ENCODE measurements around the gene ARHGEF9. TPM values are rescaled to one million over a fixed set of nuclear protein-coding genes. Genes with fewer than 3 reads are reported as not detected.

Gene ARHGEF9
- total RNA-seq, 1 experiment from 2014 or later = 8.3 TPM

GRCh38 chrX:63746715-63747114, 38.3 kb downstream of the ARHGEF9 start:
- TF ChIP-seq EZH2phosphoT487 (IDR thresholded peaks at IDR 0.05; ENCODE audit: borderline replicate concordance, low read length) = no peak
- Histone ChIP-seq H3K9me2 (replicated peaks; ENCODE audit: low read length) (no peaks in the 10 kb centered on the region), H3K9me3 (ENCODE audit: low read length) (no peaks in the 10 kb centered on the region), H3K9ac (ENCODE audit: low read length) (no peak overlapping the region), H3K36me3 (ENCODE audit: low read depth, low read length) (no peaks in the 10 kb centered on the region), H3K27ac (ENCODE audit: low read length) (no peak overlapping the region), H3K27me3 (ENCODE audit: low read length) (no peaks in the 10 kb centered on the region), H3K4me1 (ENCODE audit: insufficient read depth, low read length) (no peaks in the 10 kb centered on the region), H3F3A (ENCODE audit: low read length, unreplicated experiment) (no peaks in the 10 kb centered on the region), H3K79me2 (ENCODE audit: low read length) (0 out of 2 replicates have a peak, but pooled peaks cover 4% of the 10 kb centered on the region), H4K20me1 (ENCODE audit: low read length) (no peaks in the 10 kb centered on the region), H3K4me2 (ENCODE audit: low read length) (no peak overlapping the region), H3K4me3 (ENCODE audit: low read length) (no peak overlapping the region), H2AFZ (ENCODE audit: low read length) (no peak overlapping the region)
- ChIA-PET CTCF (no interaction called here), POLR2A (ENCODE audit: unreplicated experiment) (no interaction called here)
- no peak for DNase-seq
- ATAC-seq = no peak
- no TSS peak for BruUV-seq (replicated peaks)
- intact Hi-C loops (cut with micrococcal nuclease) = no loop called here

GRCh38 chrX:63746278-63746677, 38.7 kb downstream of the ARHGEF9 start:
- H3K27me3 ChIP-seq (ENCODE audit: low read length) = no peaks in the 10 kb centered on the region
- no peak overlapping the region for H3K9ac ChIP-seq (ENCODE audit: low read length)
- H3K36me3 ChIP-seq (ENCODE audit: low read depth, low read length) = no peaks in the 10 kb centered on the region
- ATAC-seq = no peak
- no peak overlapping the region for H3K27ac ChIP-seq (ENCODE audit: low read length)
- ChIA-PET POLR2A (ENCODE audit: unreplicated experiment) (no interaction called here), CTCF (no interaction called here)
- H3K4me1 ChIP-seq (ENCODE audit: insufficient read depth, low read length) = no peaks in the 10 kb centered on the region
- BruUV-seq (replicated peaks) = no TSS peak
- no peaks in the 10 kb centered on the region for H3F3A ChIP-seq (ENCODE audit: low read length, unreplicated experiment)
- no peak overlapping the region for H2AFZ ChIP-seq (ENCODE audit: low read length)
- intact Hi-C loops (cut with micrococcal nuclease) = no loop called here
- H3K4me2 ChIP-seq (ENCODE audit: low read length) = no peak overlapping the region
- no peak for DNase-seq
- no peaks in the 10 kb centered on the region for H4K20me1 ChIP-seq (ENCODE audit: low read length)
- no peaks in the 10 kb centered on the region for H3K9me3 ChIP-seq (ENCODE audit: low read length)
- no peak for TF ChIP-seq EZH2 (IDR thresholded peaks at IDR 0.05; ENCODE audit: low read length, unreplicated experiment)
- TF ChIP-seq CTCF (conservative IDR thresholded peaks at IDR 0.05; ENCODE audit: low read depth, low read length) = no peak
- TF ChIP-seq EZH2phosphoT487 (IDR thresholded peaks at IDR 0.05; ENCODE audit: borderline replicate concordance, low read length) = no peak
- H3K79me2 ChIP-seq (ENCODE audit: low read length) = no peaks in the 10 kb centered on the region
- no peaks in the 10 kb centered on the region for H3K9me2 ChIP-seq (replicated peaks; ENCODE audit: low read length)
- no peak overlapping the region for H3K4me3 ChIP-seq (ENCODE audit: low read length)

DNA sequence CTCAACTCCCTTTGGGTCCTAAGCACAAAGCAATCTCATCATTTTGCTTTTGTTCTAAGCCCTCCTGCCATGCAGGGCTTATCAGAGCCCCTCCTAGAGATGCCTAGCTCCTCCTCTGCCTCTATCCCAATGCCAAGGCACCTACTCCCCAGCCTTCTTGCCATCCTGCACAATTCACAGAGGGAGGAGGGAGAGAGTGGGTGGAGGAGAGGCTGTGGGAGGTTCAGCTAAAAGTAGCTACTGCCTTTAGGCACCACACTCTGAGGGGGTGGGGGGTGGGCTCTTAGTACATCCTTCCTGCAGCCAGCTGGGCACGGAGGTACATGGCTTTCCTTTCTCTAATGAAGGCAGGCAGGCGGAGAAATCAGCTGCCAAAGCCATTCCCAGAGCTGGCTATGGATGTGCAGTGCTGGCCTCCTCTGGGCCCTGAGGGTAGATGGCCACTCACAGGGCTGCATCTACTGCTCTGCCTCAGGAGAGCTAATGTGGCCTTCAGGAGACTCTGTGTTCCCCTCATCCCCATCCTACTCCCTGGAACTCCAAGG, 40.1 kb downstream of the ARHGEF9 start:
- H3K27me3 ChIP-seq (ENCODE audit: low read length) = no peaks in the 10 kb centered on the region
- no peak for ATAC-seq
- H3K36me3 ChIP-seq (ENCODE audit: low read depth, low read length) = no peaks in the 10 kb centered on the region
- no peak overlapping the region for H3K4me3 ChIP-seq (ENCODE audit: low read length)
- no peak overlapping the region for H3K4me2 ChIP-seq (ENCODE audit: low read length)
- H3F3A ChIP-seq (ENCODE audit: low read length, unreplicated experiment) = no peaks in the 10 kb centered on the region
- no peak overlapping the region for H3K27ac ChIP-seq (ENCODE audit: low read length)
- H2AFZ ChIP-seq (ENCODE audit: low read length) = no peak overlapping the region
- H3K9ac ChIP-seq (ENCODE audit: low read length) = no peak overlapping the region
- H3K9me2 ChIP-seq (replicated peaks; ENCODE audit: low read length) = no peaks in the 10 kb centered on the region
- no peak for DNase-seq
- ChIA-PET POLR2A (ENCODE audit: unreplicated experiment) (no interaction called here), CTCF (no interaction called here)
- TF ChIP-seq EZH2phosphoT487 (IDR thresholded peaks at IDR 0.05; ENCODE audit: borderline replicate concordance, low read length) (no peak), CTCF (conservative IDR thresholded peaks at IDR 0.05; ENCODE audit: low read depth, low read length) (no peak), EZH2 (IDR thresholded peaks at IDR 0.05; ENCODE audit: low read length, unreplicated experiment) (no peak)
- no peaks in the 10 kb centered on the region for H3K4me1 ChIP-seq (ENCODE audit: insufficient read depth, low read length)
- no TSS peak for BruUV-seq (replicated peaks)
- H3K79me2 ChIP-seq (ENCODE audit: low read length) = no peaks in the 10 kb centered on the region
- no peaks in the 10 kb centered on the region for H3K9me3 ChIP-seq (ENCODE audit: low read length)
- intact Hi-C loops (cut with micrococcal nuclease) = no loop called here
- no peaks in the 10 kb centered on the region for H4K20me1 ChIP-seq (ENCODE audit: low read length)
